EL (cell line): ENCODE data around the gene ATAD3A.
A peak's percentile ranks its signal among the peaks of the same experiment; 100 is the strongest.

Experiments
- DNase-seq: peaks from one replicate; pipeline ENCODE4 v3.0.0-alpha.2; 2016

ATAD3A gene

GRCh38 chr1:1558591-1558990 lies 46.6 kb downstream of the ATAD3A start:
- no peak for DNase-seq

DNA sequence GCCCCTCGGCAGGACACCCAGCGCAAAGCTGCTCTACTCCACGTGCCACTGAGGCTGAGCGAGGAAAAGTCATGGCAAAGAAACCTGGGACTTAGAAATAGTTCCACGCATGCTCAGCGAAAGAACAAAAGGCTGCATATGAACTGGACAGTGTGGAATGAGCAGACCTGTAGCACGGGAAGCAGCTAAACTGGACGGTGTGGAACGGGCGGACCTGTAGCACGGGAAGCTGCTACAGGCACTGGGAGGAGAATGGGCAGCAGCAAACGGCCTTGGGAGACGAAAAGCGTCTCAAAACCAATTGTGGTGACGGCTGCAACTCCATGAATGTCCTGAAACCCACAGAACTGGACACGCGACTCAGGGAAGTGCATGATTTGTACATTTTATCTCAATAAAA lies 47.1 kb downstream of the ATAD3A start:
- DNase-seq, result no peak

- no peak for DNase-seq
Measured at GRCh38 chr1:1560178-1560577, 48.2 kb downstream of the ATAD3A start.

DNA sequence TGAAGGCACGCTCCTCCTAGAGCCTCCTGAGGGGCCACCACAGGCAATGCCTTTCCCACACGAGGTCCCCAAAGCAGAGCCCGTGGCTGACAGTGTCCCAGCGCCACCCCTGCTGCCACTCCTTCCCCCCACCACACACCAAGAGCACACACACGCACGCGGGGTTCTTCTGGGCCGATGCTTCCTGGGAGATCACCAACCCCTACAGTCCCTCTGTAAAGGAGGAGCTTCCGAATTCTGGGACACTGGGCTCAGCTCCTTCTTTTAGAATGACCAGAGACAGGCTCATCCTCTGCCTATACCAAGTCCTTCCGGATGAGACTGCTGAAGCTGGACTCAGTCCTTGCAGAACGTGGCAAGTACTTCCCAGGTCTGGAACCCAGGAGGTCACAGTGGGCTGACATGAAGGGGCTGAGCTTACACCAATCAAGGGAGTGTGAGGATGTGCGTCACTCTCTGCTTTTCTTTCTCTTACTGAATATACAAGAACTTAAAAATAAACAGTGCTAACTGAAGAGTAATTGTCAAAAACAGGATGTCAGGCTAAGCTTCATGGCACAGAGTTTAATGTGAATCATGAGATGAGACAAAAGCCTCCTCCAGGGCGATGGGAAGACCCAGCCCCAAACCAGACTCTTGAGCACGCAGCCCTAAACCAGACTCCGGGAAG lies 50.0 kb downstream of the ATAD3A start:
- no peak for DNase-seq

- no peak for DNase-seq
Measured at GRCh38 chr1:1562556-1563195, 50.7 kb downstream of the ATAD3A start.

DNA sequence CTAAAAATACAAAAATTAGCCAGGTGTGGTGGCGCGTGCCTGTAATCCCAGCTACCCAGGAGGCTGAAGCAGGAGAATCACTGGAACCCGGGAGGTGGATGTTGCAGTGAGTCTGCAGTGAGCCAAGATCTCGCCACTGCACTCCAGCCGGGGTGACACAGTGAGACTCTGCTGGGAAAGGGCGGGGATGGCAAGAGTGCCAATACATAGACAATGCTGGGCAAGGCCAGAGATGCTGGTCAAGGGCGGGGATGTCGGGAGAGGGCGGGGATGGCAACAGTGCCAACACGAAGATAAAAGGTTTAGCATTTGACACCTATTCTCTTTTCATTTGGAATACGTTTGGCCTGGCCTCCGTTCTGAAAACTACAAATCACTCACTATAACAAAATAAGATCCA lies 51.7 kb downstream of the ATAD3A start:
- DNase-seq, result no peak

DNA sequence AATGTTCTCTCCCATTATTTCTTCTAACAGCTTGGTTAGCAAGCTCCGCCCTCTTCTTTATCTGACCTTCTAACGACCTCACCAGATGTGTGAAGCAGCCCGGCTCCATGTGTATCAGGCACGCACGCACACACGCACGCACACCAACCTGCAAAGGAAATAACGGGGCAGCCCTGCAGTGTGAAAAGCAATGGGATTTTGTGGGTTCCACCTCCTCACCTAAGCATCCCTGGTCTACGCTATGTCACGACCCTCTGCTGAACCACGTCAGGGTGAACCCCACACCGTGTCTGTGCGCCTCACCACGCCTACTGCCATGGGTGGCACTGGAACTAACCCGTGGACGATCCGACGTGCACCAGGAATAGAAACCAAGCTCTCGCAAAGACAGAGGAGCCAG lies 52.3 kb downstream of the ATAD3A start:
- no peak for DNase-seq

GRCh38 chr1:1565340-1565739 lies 53.4 kb downstream of the ATAD3A start:
- no peak for DNase-seq

DNA sequence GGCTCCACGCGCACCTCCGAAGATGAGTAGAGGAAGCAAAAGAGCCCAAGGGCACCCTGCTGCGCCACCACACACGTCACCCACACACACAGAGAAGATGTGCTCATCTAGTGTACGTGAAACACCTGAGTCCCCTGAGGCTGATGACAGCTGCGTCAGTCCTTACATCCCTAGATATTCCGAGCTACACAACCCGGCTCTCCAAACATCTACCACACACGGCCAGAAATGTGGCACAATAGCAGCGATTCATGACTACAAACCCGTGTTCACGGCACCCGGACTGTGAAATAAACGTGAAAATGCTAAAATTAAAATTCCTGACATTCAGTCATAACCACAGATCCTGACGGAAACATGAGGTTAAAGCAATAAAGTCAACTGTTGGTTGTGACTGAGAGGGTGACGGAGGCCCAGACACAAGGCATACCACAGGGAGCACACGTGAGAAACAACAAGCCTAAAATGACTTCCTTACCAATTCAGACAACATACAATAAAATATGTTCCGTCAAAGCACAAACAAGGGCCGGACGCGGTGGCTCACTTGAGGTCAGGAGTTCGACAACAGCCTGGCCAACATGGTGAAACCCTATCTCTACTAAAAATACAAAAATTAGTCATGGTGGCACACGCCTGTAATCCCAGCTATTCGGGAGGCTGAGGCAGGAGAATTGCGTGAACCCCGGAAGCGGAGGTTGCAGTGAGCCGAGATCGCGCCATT lies 55.4 kb downstream of the ATAD3A start:
- DNase-seq, result no peak

DNA sequence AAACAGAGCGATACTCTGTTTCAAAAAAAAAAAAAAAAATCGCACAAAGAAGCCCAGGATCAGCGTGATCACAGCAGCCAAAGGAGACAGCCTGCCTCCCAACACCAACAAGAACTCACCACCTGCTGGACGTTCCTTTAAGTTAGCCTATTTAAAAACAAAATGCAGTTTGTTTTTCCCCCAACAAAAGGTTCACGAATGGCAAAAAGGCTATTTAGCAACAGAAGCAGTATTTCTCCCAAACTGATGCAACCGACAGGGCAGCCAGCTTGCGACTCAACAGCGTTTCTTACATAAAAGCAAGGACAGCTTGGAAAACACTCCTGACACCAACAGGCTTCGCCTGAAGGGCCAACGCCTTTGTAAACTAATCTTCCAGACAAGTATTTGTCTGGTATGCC lies 55.9 kb downstream of the ATAD3A start:
- DNase-seq, result no peak

GRCh38 chr1:1569341-1569740 lies 57.4 kb downstream of the ATAD3A start:
- DNase-seq, result no peak

DNA sequence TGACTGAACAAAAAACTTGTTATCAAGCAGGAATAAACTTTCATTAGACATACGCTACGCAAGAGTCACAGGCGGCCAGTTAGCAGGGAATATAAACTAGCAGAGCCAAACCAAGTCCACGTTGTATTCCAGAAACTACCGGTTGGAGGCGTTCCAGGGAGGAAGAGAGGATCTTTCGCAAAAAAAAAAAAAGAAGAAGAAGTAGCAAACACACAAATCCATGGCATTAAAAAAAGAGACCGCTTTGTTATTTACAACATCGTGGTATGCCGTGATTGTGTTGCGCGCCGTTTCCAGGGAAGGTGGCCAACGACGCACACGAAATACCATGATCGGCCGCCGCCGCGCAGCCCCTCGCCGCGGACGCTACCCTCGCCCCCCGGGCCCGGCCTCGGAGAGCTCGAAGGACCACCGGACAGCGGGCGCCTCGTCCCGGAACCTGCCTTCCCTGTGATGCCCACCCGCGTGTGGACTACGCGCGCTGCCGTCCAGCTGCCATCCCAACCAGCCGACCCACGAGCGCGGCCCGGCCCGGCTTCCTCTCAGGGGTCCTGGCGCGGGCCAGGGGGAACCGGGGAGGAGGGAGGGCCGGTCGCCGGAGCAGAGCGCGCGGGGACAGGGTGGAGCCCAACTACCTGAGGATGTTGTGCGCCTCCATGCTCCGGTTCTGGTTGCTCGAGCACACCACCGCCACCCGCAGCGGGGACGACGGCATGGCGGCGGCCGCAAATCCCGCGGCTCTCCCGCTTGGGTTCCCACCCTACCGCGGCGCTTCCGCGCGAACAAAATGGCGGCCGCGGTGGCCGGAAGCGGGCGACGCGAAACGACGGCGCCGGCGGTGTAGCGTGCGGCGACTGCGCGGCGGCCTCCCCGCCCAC lies 62.1 kb downstream of the ATAD3A start:
- peak; percentile 58 for DNase-seq

DNA sequence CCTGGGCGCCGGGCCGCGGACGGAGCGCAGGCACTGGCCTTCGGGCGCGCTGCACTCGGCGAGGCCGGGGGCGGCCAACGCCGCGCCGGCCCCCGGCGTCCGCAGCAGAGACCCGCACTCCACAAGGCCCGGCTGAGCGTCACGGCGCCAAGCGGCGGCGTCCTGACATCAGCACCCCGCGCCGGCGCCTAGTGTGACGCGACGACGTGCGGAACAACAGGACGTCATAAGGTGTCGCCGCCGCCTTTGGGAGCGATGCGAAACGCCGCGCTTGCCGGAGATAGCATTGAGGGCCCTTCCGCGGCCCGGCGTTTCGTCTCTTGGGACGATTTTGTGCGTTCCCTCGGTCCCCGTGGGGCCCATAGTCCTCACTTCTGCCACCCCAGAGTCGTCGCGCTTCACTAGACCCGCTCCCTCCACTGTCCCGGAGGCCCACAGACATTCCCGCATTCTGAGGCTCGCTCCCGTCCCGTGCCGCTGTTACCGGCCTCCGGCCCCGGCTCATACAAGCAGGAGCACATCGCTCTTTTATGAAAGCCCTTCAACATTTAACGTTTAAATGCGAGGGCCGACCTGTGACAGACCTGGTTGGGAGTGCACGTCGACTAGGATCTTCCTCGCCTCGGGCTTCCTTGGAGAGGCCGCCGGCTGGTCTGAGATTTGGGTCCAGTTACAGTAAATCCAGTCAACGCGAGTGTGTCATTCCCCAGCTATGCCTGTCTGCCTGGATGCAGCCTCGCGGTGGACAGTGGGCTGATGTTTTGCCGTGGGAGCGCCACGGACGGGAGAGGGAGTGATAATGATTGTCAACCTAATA lies 63.0 kb downstream of the ATAD3A start, which contains the start of gene SSU72:
SSU72 (minus strand) TSS at position 143 of the 817 bp plus-strand sequence. CDS start 306 bp downstream, outside the sequence.
- DNase-seq, result peak; percentile 89

DNA sequence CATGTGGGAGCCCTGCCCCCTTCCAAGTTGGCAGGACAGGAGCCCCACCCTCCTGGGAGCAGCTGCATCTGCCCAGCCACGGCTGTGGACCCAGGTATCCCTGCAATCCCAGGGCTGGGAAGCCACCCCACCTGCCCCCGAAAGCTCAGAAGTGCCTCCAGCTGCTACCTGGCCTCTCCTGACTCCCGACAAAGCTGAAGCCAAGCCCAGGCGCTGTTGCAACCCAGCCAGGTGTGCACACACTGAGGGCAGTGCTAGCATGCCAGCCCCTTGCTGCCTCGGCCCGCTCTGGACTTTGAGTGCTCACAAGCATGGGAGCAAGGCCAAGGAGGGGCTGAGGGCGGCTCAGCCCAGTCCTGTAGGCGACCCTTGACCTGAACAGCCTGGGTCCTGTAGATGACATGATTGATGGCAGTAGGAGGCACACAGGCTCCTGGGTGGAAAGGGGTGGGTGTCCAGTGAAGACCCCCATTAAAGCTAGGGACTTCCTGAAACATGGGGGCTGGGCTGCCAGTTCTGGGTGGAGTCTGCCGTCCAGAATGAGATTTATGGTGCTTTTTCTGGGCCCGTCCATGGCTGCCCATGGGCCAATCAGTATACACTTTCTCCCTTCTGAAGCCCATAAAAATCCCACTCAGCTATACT lies 65.5 kb downstream of the ATAD3A start:
- DNase-seq, result no peak

DNA sequence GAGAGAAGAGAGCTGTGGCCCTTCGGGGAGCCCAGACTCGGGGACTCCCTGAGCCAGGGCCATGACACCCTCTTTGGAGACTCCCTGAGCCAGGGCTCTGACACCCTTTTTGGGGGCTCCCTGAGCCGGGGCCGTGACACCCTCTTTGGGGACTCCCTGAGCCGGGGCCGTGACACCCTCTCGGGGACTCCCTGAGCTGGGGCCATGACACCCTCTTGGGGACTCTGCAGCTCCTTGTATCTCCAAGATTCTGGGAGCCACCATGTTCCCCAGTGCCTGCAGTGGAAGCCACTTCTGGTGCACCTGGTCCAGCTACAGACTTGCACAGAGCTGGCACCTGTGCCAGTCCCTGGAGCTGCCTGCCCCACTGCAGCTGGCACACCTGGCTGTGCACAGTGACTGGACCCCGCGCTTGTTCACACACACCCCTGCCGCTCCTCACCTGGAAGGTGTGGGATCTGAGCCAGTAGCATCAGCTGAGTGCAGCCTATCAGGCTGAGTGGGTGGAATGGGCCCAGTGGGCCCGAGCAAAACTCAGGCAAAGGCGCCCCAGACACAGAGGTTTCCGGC lies 66.5 kb downstream of the ATAD3A start:
- no peak for DNase-seq

DNA sequence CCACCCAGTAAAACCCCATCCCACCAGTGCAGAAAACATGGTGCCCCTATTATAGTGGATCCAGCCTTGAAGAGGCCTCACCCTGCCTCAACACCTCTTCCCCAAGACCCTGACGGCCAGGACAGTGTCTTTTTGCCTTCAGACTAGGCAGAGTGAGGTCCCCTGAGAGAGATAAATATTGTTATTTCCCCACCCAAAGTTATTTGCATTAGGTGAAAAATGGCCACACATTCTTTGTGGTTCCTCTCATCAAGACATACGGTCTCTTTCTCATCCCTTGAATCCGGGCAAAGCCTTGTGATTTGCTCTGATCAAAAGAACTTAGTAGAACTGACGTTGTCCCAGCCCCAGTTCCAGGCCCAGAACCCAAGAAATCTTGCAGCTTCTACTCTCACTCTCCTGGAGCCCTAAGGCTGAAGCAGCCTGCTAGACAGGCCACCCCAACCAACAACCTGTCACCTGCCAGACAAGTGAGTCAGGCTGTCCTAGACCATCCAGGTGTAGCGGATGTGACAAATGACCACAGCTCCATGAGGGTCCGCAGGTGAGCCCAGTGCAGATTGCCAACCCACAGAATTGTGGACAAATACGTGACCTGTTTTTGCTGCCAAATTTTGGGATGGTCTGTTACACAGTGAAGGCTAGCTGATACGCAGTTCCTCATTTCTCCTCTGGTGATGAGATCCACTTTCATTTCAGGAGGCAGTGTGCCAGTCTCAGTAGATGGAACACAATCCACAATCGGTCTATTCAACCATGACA lies 70.8 kb downstream of the ATAD3A start:
- no peak for DNase-seq

GRCh38 chr1:1583347-1584010 lies 71.5 kb downstream of the ATAD3A start:
- no peak for DNase-seq
